BLaER1 (cell line): ENCODE data around the gene YJU2.
A peak's percentile ranks its signal among the peaks of the same experiment; 100 is the strongest.

ENCODE experiments used
- H3K27ac ChIP-seq: shearing (Covaris generic); formaldehyde crosslinking; 2 replicates; pipeline ENCODE4 v1.8.1; 2022
- H3K27me3 ChIP-seq: shearing (Covaris generic); formaldehyde crosslinking; 2 replicates; pipeline ENCODE4 v1.8.1; 2022
- H3K36me3 ChIP-seq: shearing (Covaris generic); formaldehyde crosslinking; 2 replicates; pipeline ENCODE4 v1.8.1; 2022
- H3K4me1 ChIP-seq: shearing (Covaris generic); formaldehyde crosslinking; 2 replicates; pipeline ENCODE4 v1.8.1; 2022
- H3K4me2 ChIP-seq: shearing (Covaris generic); formaldehyde crosslinking; 2 replicates; pipeline ENCODE4 v1.8.1; 2022
- H3K4me3 ChIP-seq: shearing (Covaris generic); formaldehyde crosslinking; 2 replicates; pipeline ENCODE4 v1.8.1; 2022
- H3K9ac ChIP-seq: shearing (Covaris generic); formaldehyde crosslinking; 2 replicates; pipeline ENCODE4 v1.8.1; 2022
- H3K9me3 ChIP-seq: shearing (Covaris generic); formaldehyde crosslinking; 2 replicates; pipeline ENCODE4 v1.8.1; 2022
- H4K20me1 ChIP-seq: shearing (Covaris generic); formaldehyde crosslinking; 2 replicates; pipeline ENCODE4 v1.8.1; 2022
- Cebpa-rat ChIP-seq: shearing (Covaris generic); IDR thresholded peaks from 2 replicates; pipeline ENCODE4 v1.8.1; 2022

Gene YJU2

DNA sequence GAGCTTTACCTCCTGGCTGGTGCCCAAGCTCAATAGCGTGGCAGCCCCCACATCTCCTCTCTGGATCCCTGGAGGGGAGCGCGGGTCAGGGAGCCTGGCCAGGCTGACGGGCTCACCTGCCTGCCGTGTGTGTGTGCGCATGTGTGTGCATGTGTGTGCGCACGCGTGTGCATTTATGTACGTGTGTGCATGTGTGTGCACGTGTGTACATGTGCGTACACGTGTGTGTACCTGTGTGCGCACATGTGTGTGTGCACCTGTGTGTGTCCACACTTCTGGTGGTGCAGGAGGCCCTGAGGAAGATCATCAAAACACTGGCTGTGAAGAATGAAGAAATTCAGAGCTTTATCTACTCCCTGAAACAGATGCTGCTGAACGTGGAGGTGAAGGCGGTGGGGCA is 58.8 kb downstream of the YJU2 start:
- Histone ChIP-seq H3K9ac (no peak overlapping the region), H3K27me3 (no peaks in the 10 kb centered on the region), H3K4me1 (peaks cover 42% of the 10 kb centered on the region), H3K27ac (no peak overlapping the region), H3K36me3 (peaks cover 42% of the 10 kb centered on the region), H3K4me3 (no peak overlapping the region), H4K20me1 (no peaks in the 10 kb centered on the region), H3K9me3 (peaks cover 6% of the 10 kb centered on the region; the same call in 1 of the 2 replicates), H3K4me2 (peak overlapping the region; percentile 37; the same call in 1 of the 2 replicates)
- TF ChIP-seq Cebpa-rat: no peak

DNA sequence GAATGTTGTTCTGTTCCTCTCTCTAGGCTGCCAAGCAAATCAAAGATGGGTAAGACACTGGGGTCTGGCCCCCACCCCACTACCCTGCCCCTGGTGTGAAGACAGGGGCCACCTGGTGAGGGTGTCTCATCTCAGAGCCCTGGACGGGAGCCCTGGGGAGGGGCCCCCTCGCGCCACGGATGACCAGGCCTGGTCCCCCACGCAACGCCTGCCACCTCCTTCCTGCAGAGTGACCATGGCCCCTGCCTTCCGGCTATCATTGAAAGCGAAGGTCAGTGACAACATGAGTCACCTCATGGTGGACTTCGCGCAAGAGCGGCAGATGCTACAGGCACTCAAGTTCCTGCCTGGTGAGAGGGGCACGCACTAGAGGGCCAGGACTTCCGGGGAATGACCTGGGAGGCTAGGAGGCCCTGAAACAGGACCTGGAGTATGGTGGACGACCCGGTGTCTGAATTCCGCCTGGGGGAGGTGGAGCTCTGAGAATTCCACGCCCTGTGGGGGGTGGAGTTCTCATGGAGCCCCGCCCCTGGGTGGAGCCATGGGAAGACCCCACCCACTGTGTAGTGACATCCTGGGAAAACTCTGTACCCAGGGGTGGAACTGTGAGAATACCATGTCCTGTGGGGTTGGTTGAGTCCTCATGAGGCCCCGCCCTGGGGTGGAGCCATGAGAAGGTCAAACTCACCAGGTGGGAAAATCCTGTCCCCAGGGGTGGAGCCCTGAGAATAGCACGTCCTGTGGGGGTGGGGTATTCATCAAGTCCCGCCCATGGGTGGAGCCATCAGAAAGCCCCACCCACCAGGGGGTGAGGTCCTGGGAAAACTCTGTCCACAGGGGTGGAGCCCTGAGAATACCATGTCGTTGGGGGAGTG is 63.6 kb downstream of the YJU2 start:
- TF ChIP-seq Cebpa-rat: no peak
- Histone ChIP-seq H3K9ac (no peak overlapping the region), H4K20me1 (no peaks in the 10 kb centered on the region), H3K9me3 (peaks cover 6% of the 10 kb centered on the region; the same call in 1 of the 2 replicates), H3K4me1 (peaks cover 4% of the 10 kb centered on the region; the same call in 1 of the 2 replicates), H3K4me3 (no peak overlapping the region), H3K27ac (no peak overlapping the region), H3K36me3 (peaks cover 83% of the 10 kb centered on the region), H3K27me3 (no peaks in the 10 kb centered on the region), H3K4me2 (no peak overlapping the region)

DNA sequence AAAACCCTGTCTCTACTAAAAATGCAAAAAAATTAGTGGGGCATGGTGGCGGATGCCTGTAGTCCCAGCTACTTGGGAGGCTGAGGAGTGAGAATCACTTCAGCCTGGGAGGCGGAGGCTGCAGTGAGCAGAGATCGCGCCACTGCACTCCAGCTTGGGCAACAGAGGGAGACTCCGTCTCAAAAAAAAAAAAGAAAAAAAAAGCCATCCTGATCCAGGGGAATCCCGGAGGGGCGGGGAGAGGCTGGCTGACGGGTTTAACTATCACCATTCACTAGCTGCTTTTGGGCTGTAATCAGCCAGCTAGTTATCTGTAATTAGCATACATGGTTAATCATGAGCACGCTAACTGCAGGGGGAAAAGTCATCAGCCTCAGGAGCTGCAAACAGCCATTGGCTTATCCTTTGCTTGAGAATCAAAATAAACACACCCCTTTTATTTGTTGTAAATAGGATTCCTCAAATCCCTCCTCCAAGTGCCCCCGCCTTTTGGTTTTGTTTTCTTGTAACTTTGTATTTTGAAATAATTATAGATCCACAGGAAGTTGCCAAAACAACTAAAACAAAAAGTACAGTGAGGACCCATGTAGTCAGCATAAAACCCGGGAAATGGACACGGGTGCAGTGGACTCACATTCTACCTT is 67.1 kb downstream of the YJU2 start:
- no peak overlapping the region for H3K9ac ChIP-seq
- no peaks in the 10 kb centered on the region for H3K4me1 ChIP-seq
- TF ChIP-seq Cebpa-rat: no peak
- H3K9me3 ChIP-seq: peaks cover 10% of the 10 kb centered on the region; the same call in 1 of the 2 replicates
- peaks cover 91% of the 10 kb centered on the region for H3K36me3 ChIP-seq
- H3K27me3 ChIP-seq: no peaks in the 10 kb centered on the region
- H3K27ac ChIP-seq: no peak overlapping the region
- H4K20me1 ChIP-seq: no peaks in the 10 kb centered on the region
- no peak overlapping the region for H3K4me2 ChIP-seq
- no peak overlapping the region for H3K4me3 ChIP-seq

DNA sequence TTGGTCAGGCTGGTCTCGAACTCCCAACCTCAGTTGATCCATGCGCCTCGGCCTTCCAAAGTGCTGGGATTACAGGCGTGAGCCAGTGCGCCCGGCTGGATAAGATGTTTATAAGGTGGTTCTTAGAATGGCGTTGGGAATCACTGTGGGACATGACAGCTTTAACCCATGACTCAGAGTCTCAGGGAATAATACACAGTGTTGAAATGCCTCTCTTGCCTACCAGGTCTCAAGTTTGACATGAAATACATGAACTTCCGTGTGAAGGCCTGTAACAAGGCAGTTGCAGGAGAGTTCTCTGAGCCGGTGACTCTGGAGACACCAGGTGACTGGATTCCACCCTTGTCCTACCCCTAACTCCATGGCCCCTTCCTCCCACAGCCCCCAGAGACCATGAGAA is 70.1 kb downstream of the YJU2 start:
- Histone ChIP-seq H3K4me1 (no peaks in the 10 kb centered on the region), H3K4me3 (no peak overlapping the region), H3K27me3 (no peaks in the 10 kb centered on the region), H3K27ac (no peak overlapping the region), H3K4me2 (no peak overlapping the region), H4K20me1 (no peaks in the 10 kb centered on the region), H3K36me3 (peaks cover 68% of the 10 kb centered on the region), H3K9me3 (peaks cover 32% of the 10 kb centered on the region), H3K9ac (no peak overlapping the region)
- TF ChIP-seq Cebpa-rat: no peak

DNA sequence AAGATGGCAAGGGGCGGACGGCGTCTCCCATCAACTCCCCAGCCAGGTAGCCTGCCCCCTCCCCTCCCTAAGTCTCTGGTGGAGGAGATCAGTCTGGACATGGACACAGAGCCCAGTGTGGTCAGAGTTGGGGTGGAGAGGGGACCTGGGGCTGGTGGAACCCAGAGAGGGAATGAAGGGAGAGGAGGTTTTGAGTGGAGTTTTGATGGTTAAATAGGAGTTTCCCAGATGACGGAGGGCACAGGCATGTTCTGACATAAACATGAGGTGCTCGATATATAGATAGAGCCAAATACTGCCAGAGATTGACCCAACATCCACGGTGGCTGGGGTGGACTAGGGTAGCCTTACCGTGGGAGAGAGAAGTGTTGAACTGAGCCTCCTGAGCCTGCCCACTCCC is 71.6 kb downstream of the YJU2 start:
- Histone ChIP-seq H3K4me2 (no peak overlapping the region), H3K9me3 (peaks cover 35% of the 10 kb centered on the region), H3K27me3 (no peaks in the 10 kb centered on the region), H3K36me3 (peaks cover 67% of the 10 kb centered on the region), H3K4me1 (no peaks in the 10 kb centered on the region), H3K9ac (no peak overlapping the region), H3K27ac (no peak overlapping the region), H3K4me3 (no peak overlapping the region), H4K20me1 (no peaks in the 10 kb centered on the region)
- no peak for TF ChIP-seq Cebpa-rat
